CD4-positive, alpha-beta memory T cell (primary cell): Measurements from ENCODE around the gene ANKRD28. TPM values are rescaled to one million over a fixed set of nuclear protein-coding genes. Genes with fewer than 3 reads are reported as not detected.

ENCODE experiments used
- CTCF ChIA-PET: fragments of 350-600 bp; sonication (Branson Sonifier 250); formaldehyde crosslinking; loops from one replicate; lab custom pipeline; 2021; ENCODE audit warnings: inconsistent platforms; ENCODE audit not compliant: partially characterized antibody; lab: Charles Lee
- POLR2A ChIA-PET: fragments of 350-600 bp; sonication (Branson Sonifier 250); formaldehyde crosslinking; loops from one replicate; lab custom pipeline; 2021; ENCODE audit not compliant: partially characterized antibody; lab: Charles Lee
- DNase-seq, 5 donors: peaks; one replicate each; pipeline versions ENCODE4 v3.0.0 to v3.0.0-alpha.2; 2020 to 2022; ENCODE audit warnings: mixed read lengths in 1 of 5
- H3K27ac ChIP-seq: one replicate; pipeline ENCODE4 v1.7.0; 2013; ENCODE audit warnings: low read depth, low read length
- H3K27me3 ChIP-seq: 2 replicates; pipeline ENCODE4 v1.7.0; 2013; ENCODE audit warnings: mild to moderate bottlenecking, low read length, moderate library complexity; ENCODE audit not compliant: insufficient read depth
- H3K36me3 ChIP-seq: 2 replicates; pipeline ENCODE4 v1.7.0; 2013; ENCODE audit warnings: mild to moderate bottlenecking, low read length, moderate library complexity; ENCODE audit not compliant: insufficient read depth
- H3K4me1 ChIP-seq: 2 replicates; pipeline ENCODE4 v1.7.0; 2013; ENCODE audit warnings: mild to moderate bottlenecking, low read length, moderate library complexity; ENCODE audit not compliant: insufficient read depth
- H3K4me3 ChIP-seq, 2 donors: one replicate each; pipeline ENCODE4 v1.7.0; 2013; ENCODE audit warnings: low read length in 2 of 2, mild to moderate bottlenecking in 1 of 2
- H3K9me3 ChIP-seq, 2 donors: one replicate each; pipeline ENCODE4 v1.7.0; 2013; ENCODE audit warnings: low read length in 2 of 2, control low read depth in 1 of 2; ENCODE audit not compliant: control insufficient read depth in 1 of 2
- H3K27ac Mint-ChIP-seq, 7 donors: one replicate each; pipeline ENCODE4 v1.8.0; 2020 to 2021; ENCODE audit warnings: mixed read lengths in 7 of 7, mild to moderate bottlenecking in 6 of 7, inconsistent platforms in 3 of 7, moderate library complexity in 3 of 7
- H3K27me3 Mint-ChIP-seq, 2 donors: one replicate each; pipeline ENCODE4 v1.8.0; 2020 to 2021; ENCODE audit warnings: mixed read lengths in 2 of 2
- H3K36me3 Mint-ChIP-seq, 2 donors: one replicate each; pipeline ENCODE4 v1.8.0; 2020 to 2021; ENCODE audit warnings: mixed read lengths in 2 of 2, inconsistent platforms in 1 of 2, mild to moderate bottlenecking in 1 of 2
- H3K4me1 Mint-ChIP-seq, 4 donors: one replicate each; pipeline ENCODE4 v1.8.0; 2020 to 2021; ENCODE audit warnings: mixed read lengths in 4 of 4, mild to moderate bottlenecking in 1 of 4
- H3K4me3 Mint-ChIP-seq, 8 donors: one replicate each; pipeline ENCODE4 v1.8.0; 2020 to 2021; ENCODE audit warnings: mixed read lengths in 8 of 8, mild to moderate bottlenecking in 7 of 8, moderate library complexity in 6 of 8, inconsistent platforms in 3 of 8
- H3K9me3 Mint-ChIP-seq, 8 donors: one replicate each; pipeline ENCODE4 v1.8.0; 2020 to 2021; ENCODE audit warnings: mixed read lengths in 8 of 8, mild to moderate bottlenecking in 5 of 8, inconsistent platforms in 3 of 8, moderate library complexity in 1 of 8
- intact Hi-C: fragments of 100-400 bp; cut with micrococcal nuclease; formaldehyde crosslinking; loops from one replicate; pipeline ENCODE4 v1.15.1; 2023
- polyA plus RNA-seq, 2 donors: library from polyadenylated mRNA; unstranded; fragments of 300-500 nt; fragmentation: Illumina TruSeq; gene quantifications; one replicate each; pipeline ENCODE4 v1.2.3, GENCODE V29; 2021
- total RNA-seq, 2 experiments: library from RNA; stranded (reverse); gene quantifications; one replicate each; pipeline ENCODE4 v1.2.3, GENCODE V29; 2021

The ANKRD28 gene
- total and polyA plus RNA-seq, 4 experiments from 2014 or later, result 8.5 to 42.0 (median 27.2) TPM

DNA sequence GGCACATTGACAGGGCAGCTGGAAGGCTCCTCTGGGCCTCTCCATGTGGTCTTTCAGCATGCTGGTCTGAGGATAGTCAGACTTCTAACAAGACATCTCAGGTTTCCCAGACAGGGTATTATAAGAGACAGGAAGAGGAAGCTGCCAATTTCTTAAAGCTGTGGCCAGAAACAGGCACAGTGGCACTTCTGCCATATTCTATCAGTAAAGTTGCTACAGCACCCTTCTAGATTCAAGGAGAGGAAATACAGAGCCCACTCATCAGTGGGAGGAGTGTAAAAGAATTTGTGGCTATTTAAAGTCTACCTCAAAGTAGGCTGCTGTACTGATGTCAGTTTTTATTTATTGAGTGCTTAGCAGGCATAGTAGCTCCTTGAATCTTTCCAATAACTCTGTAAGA, 140.8 kb downstream of the ANKRD28 start:
- Mint-ChIP-seq H3K27ac (no peak overlapping the region), H3K27me3 (no peaks in the 10 kb centered on the region), H3K36me3 (peaks cover 8 to 26% of the 10 kb centered on the region in 2 donors), H3K9me3 (peaks cover 7 to 58% (median 33%) of the 10 kb centered on the region in 8 donors), H3K4me3 (no peak overlapping the region), H3K4me1 (peaks cover 7 to 28% (median 13%) of the 10 kb centered on the region in 4 donors)
- Histone ChIP-seq H3K27me3 (no peaks in the 10 kb centered on the region), H3K27ac (no peak overlapping the region), H3K4me3 (no peak overlapping the region), H3K9me3 (peaks cover 0 to 16% of the 10 kb centered on the region in 2 donors), H3K36me3 (no peaks in the 10 kb centered on the region), H3K4me1 (peaks cover 14% of the 10 kb centered on the region)
- intact Hi-C loops, result no loop called here
- CTCF ChIA-PET, result no interaction called here
- POLR2A ChIA-PET, result no interaction called here
- no peak for DNase-seq

- Mint-ChIP-seq H3K9me3 (peaks cover 3 to 52% (median 32%) of the 10 kb centered on the region in 8 donors), H3K36me3 (peaks cover 8 to 26% of the 10 kb centered on the region in 2 donors), H3K4me1 (peaks cover 7 to 21% (median 13%) of the 10 kb centered on the region in 4 donors), H3K27me3 (no peaks in the 10 kb centered on the region), H3K4me3 (no peak overlapping the region), H3K27ac (peak overlapping the region in 1 of 7 donors; percentile 30)
- Histone ChIP-seq H3K27ac (no peak overlapping the region), H3K4me1 (peaks cover 14% of the 10 kb centered on the region), H3K9me3 (peaks cover 0 to 16% of the 10 kb centered on the region in 2 donors), H3K27me3 (no peaks in the 10 kb centered on the region), H3K36me3 (no peaks in the 10 kb centered on the region), H3K4me3 (no peak overlapping the region)
- intact Hi-C loops, result no loop called here
- ChIA-PET CTCF (no interaction called here), POLR2A (no interaction called here)
- DNase-seq, result no peak
Measured at GRCh38 chr3:15656342-15656741, 141.4 kb downstream of the ANKRD28 start.

DNA sequence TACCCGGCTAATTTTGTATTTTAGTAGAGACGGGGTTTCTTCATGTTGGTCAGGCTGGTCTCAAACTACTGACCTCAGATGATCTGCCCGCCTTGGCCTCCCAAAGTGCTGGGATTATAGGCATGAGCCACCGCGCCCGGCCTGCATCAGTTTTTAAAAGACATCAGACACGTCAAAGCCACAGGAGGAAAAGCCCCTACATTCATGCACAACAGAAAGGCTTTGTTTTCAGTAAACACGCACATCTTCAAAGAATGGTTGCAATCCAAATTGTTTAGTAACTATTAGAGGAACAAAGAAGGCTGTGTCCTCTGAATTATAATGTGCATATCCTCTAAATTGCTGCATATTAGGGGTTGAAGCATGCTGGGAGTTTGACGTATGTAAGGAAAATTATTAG, 142.9 kb downstream of the ANKRD28 start:
- peaks cover 3 to 49% (median 31%) of the 10 kb centered on the region in 8 donors for H3K9me3 Mint-ChIP-seq
- CTCF ChIA-PET, result no interaction called here
- Histone ChIP-seq H3K27me3 (no peaks in the 10 kb centered on the region), H3K4me1 (peaks cover 10% of the 10 kb centered on the region), H3K9me3 (peaks cover 0 to 16% of the 10 kb centered on the region in 2 donors), H3K4me3 (no peak overlapping the region), H3K27ac (no peak overlapping the region), H3K36me3 (no peaks in the 10 kb centered on the region)
- no peak overlapping the region for H3K27ac Mint-ChIP-seq
- peaks cover 8 to 22% (median 11%) of the 10 kb centered on the region in 4 donors for H3K4me1 Mint-ChIP-seq
- POLR2A ChIA-PET, result no interaction called here
- intact Hi-C loops, result no loop called here
- H3K27me3 Mint-ChIP-seq, result peaks cover 0 to 5% of the 10 kb centered on the region in 2 donors
- no peak overlapping the region for H3K4me3 Mint-ChIP-seq
- DNase-seq, result no peak
- peaks cover 8 to 29% of the 10 kb centered on the region in 2 donors for H3K36me3 Mint-ChIP-seq

DNA sequence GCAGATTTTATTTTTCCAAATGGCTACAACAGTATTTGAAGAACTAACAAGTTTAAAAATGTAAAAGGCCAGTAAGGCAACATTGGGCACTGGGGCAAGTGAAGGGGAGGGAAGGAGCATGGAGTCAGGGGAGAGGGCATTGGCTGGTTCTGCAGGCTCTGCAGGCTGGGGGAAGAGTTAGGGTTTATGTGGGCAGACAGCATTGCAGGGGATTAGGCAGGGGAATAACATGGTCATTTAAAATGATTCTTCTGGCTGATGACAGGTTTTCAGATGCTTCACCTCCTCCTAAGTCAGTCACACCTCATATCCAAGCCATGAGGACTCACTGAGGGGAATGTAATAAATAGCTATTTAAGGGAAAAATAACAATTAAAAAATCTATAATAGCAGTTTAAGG, 143.7 kb downstream of the ANKRD28 start:
- H3K27ac ChIP-seq, result no peak overlapping the region
- H3K27me3 Mint-ChIP-seq, result peaks cover 0 to 5% of the 10 kb centered on the region in 2 donors
- no peak overlapping the region for H3K27ac Mint-ChIP-seq
- H3K9me3 Mint-ChIP-seq, result peaks cover 3 to 44% (median 31%) of the 10 kb centered on the region in 8 donors
- peaks cover 8 to 32% of the 10 kb centered on the region in 2 donors for H3K36me3 Mint-ChIP-seq
- H3K4me1 Mint-ChIP-seq, result peaks cover 9 to 22% (median 12%) of the 10 kb centered on the region in 4 donors
- H3K4me1 ChIP-seq, result peaks cover 7% of the 10 kb centered on the region
- H3K36me3 ChIP-seq, result no peaks in the 10 kb centered on the region
- H3K4me3 ChIP-seq, result no peak overlapping the region
- H3K9me3 ChIP-seq, result peaks cover 0 to 16% of the 10 kb centered on the region in 2 donors
- ChIA-PET CTCF (no interaction called here), POLR2A (interaction anchor here (0.6 kb wide), 1 partner anchor 147 kb away, joined by 4 read pairs; no protein-coding TSS in a partner anchor)
- intact Hi-C loops, result no loop called here
- H3K4me3 Mint-ChIP-seq, result no peak overlapping the region
- no peaks in the 10 kb centered on the region for H3K27me3 ChIP-seq
- DNase-seq, result no peak

DNA sequence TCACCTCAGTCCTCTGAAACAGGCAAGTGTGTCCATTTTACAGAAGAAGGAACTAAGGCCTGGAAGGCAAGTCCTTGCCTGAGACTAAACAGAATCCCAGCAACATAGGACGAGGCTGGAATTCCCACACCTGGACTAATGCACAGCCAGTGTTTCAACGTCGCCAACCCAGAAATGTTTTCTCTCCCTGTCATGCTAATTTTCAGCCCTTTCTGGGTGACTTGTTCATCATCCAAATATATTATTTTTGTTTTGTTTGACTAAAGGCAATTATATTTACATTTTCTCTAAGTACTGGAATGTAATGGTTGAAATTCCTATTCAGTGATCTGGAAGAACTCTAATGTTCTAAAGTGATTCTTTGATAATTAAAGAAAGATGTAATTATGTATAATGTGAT, 144.5 kb downstream of the ANKRD28 start:
- POLR2A ChIA-PET, result no interaction called here
- Histone ChIP-seq H3K27me3 (no peaks in the 10 kb centered on the region), H3K9me3 (peaks cover 0 to 16% of the 10 kb centered on the region in 2 donors), H3K4me1 (peaks cover 13% of the 10 kb centered on the region), H3K4me3 (no peak overlapping the region), H3K27ac (no peak overlapping the region), H3K36me3 (no peaks in the 10 kb centered on the region)
- Mint-ChIP-seq H3K36me3 (peaks cover 2 to 27% of the 10 kb centered on the region in 2 donors), H3K4me3 (no peak overlapping the region), H3K9me3 (peaks cover 3 to 36% (median 25%) of the 10 kb centered on the region in 8 donors), H3K4me1 (peaks cover 13 to 23% (median 16%) of the 10 kb centered on the region in 4 donors), H3K27ac (no peak overlapping the region), H3K27me3 (peaks cover 0 to 5% of the 10 kb centered on the region in 2 donors)
- CTCF ChIA-PET, result no interaction called here
- DNase-seq, result no peak
- intact Hi-C loops, result no loop called here

DNA sequence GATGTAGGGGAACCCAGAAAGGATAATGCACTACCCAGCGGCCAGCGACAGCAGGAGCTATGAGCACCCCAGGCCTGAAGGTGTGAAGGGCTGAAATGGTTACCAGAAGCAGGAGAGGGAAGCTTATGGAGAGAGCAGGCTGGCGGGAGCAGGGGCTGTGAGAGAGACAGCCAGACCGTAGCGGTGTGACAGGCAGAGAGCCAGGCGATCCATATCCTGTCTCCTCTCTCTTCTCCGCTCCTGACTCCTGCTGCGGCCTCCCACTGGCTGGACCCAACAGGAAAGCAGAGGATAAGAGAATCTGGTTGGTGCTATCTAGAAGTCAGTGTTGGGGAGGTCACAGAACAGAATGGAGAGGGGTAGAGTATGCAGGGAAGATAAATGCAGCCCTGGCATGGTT, 146.4 kb downstream of the ANKRD28 start:
- H3K27ac Mint-ChIP-seq, result no peak overlapping the region
- peaks cover 0 to 5% of the 10 kb centered on the region in 2 donors for H3K9me3 ChIP-seq
- H3K27me3 Mint-ChIP-seq, result peaks cover 0 to 5% of the 10 kb centered on the region in 2 donors
- H3K4me3 Mint-ChIP-seq, result peak overlapping the region in 1 of 8 donors; percentile 18
- peaks cover 32% of the 10 kb centered on the region for H3K4me1 ChIP-seq
- no peaks in the 10 kb centered on the region for H3K36me3 ChIP-seq
- no peaks in the 10 kb centered on the region for H3K27me3 ChIP-seq
- peaks cover 3 to 20% (median 12%) of the 10 kb centered on the region in 8 donors for H3K9me3 Mint-ChIP-seq
- no peak overlapping the region for H3K4me3 ChIP-seq
- H3K27ac ChIP-seq, result no peak overlapping the region
- ChIA-PET CTCF (interaction anchor here (0.8 to 1.3 kb wide), 2 partner anchors 17 to 21 kb away, joined by 3 to 4 read pairs; no protein-coding TSS in a partner anchor), POLR2A (interaction anchor here (1.3 to 1.5 kb wide), 2 partner anchors 13 to 50 kb away, joined by 3 read pairs; partner anchors contain the start of genes BTD and HACL1)
- DNase-seq, result no peak
- H3K36me3 Mint-ChIP-seq, result peaks cover 2 to 20% of the 10 kb centered on the region in 2 donors
- intact Hi-C loops, result no loop called here
- peaks cover 26 to 43% (median 35%) of the 10 kb centered on the region in 4 donors for H3K4me1 Mint-ChIP-seq

- Mint-ChIP-seq H3K27ac (peak overlapping the region in 1 of 7 donors; percentile 14), H3K9me3 (peaks cover 0 to 11% (median 2%) of the 10 kb centered on the region in 8 donors), H3K4me1 (peaks cover 34 to 55% (median 46%) of the 10 kb centered on the region in 4 donors), H3K4me3 (peak overlapping the region in 2 of 8 donors; percentile 1 to 74), H3K36me3 (peaks cover 0 to 18% of the 10 kb centered on the region in 2 donors), H3K27me3 (peaks cover 0 to 5% of the 10 kb centered on the region in 2 donors)
- CTCF ChIA-PET, result interaction anchor here (1.3 to 1.7 kb wide), 2 partner anchors 13 to 164 kb away, joined by 3 to 4 read pairs; no protein-coding TSS in a partner anchor
- Histone ChIP-seq H3K27me3 (no peaks in the 10 kb centered on the region), H3K27ac (no peak overlapping the region), H3K4me3 (no peak overlapping the region), H3K4me1 (peaks cover 45% of the 10 kb centered on the region), H3K36me3 (no peaks in the 10 kb centered on the region), H3K9me3 (no peaks in the 10 kb centered on the region)
- no peak for DNase-seq
- intact Hi-C loops, result loop anchor here (5.0 kb wide), 1 partner anchor 32 kb away; no protein-coding TSS in a partner anchor
- POLR2A ChIA-PET, result interaction anchor here (0.8 to 1.2 kb wide), 3 partner anchors 14 to 639 kb away, joined by 3 to 4 read pairs (median 3); no protein-coding TSS in a partner anchor
Measured at GRCh38 chr3:15649858-15650257, 147.9 kb downstream of the ANKRD28 start.
